CMK (cell line): Measurements from ENCODE around the gene SCRN2.

Experiments used
- DNase-seq: peaks from one replicate; pipeline ENCODE4 v3.0.0-alpha.2; 2010; ENCODE audit warnings: low read depth

Gene SCRN2

GRCh38 chr17:47821031-47821423 is 20.0 kb downstream of the SCRN2 start:
- no peak for DNase-seq

- DNase-seq, result no peak
These were observed 20.9 kb downstream of the SCRN2 start for GRCh38 chr17:47820033-47820789.

GRCh38 chr17:47819475-47819874 is 21.6 kb downstream of the SCRN2 start:
- DNase-seq, result no peak

- no peak for DNase-seq
These were observed 22.9 kb downstream of the SCRN2 start for GRCh38 chr17:47818002-47818695.

GRCh38 chr17:47816947-47817346 is 24.1 kb downstream of the SCRN2 start:
- no peak for DNase-seq

- no peak for DNase-seq
These were observed 24.9 kb downstream of the SCRN2 start for GRCh38 chr17:47816111-47816735.

- DNase-seq, result no peak
These were observed 25.8 kb downstream of the SCRN2 start for GRCh38 chr17:47815106-47815918.

GRCh38 chr17:47813512-47814031 is 27.5 kb downstream of the SCRN2 start:
- DNase-seq, result no peak

- DNase-seq, result no peak
These were observed 28.0 kb downstream of the SCRN2 start for GRCh38 chr17:47813077-47813476.

GRCh38 chr17:47812146-47812920 is 28.7 kb downstream of the SCRN2 start:
- DNase-seq, result no peak

GRCh38 chr17:47811709-47812108 is 29.4 kb downstream of the SCRN2 start:
- no peak for DNase-seq

GRCh38 chr17:47810901-47811635 is 30.0 kb downstream of the SCRN2 start:
- no peak for DNase-seq

- no peak for DNase-seq
These were observed 30.8 kb downstream of the SCRN2 start for GRCh38 chr17:47810200-47810821.

- DNase-seq, result no peak
These were observed 32.1 kb downstream of the SCRN2 start for GRCh38 chr17:47808830-47809480.

GRCh38 chr17:47808036-47808829 is 32.8 kb downstream of the SCRN2 start:
- no peak for DNase-seq

GRCh38 chr17:47807421-47807820 is 33.7 kb downstream of the SCRN2 start:
- DNase-seq, result no peak

GRCh38 chr17:47806913-47807255 is 34.2 kb downstream of the SCRN2 start:
- no peak for DNase-seq

- no peak for DNase-seq
These were observed 34.8 kb downstream of the SCRN2 start for GRCh38 chr17:47806026-47806912.
